ENCODE results near the gene IL4I1. TPM values are rescaled to one million over a fixed set of nuclear protein-coding genes. Genes with fewer than 3 reads are reported as not detected.

The IL4I1 gene
- total and polyA plus RNA-seq, 4 donors: 0.08 to 0.75 (median 0.23) TPM

DNA sequence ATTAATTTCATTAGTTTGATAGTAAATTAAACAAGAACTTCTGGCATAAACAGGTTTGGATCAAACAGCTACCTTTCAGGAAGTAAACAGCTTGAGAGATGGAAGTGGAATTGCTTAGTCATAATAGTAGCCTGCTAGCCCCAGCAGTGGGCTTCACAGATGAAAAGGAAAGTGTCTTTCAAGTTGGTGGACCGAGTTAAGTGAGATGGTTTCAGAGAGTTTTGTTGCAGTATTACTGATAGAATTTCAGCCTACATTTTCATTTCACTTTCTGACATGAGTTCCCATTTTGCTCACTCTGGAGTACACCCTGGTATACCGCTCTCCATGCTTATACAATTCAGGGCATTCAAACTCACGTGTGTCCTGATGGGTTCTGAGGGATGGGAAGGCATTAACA is 47.7 kb downstream of the IL4I1 start:
- Histone ChIP-seq H3K36me3 (ENCODE audit: control insufficient read depth in 4 of 4, insufficient read depth in 3 of 4, low read depth in 1 of 4, low read length in 3 of 4) (no peaks in the 10 kb centered on the region), H3K4me1 (ENCODE audit: control insufficient read depth in 4 of 4, insufficient read depth in 4 of 4, low read length in 3 of 4) (peaks cover 2 to 19% (median 13%) of the 10 kb centered on the region in 4 donors), H3K9me3 (ENCODE audit: control insufficient read depth in 4 of 4, low read length in 3 of 4) (no peaks in the 10 kb centered on the region), H3K27me3 (ENCODE audit: control insufficient read depth in 4 of 4, insufficient read depth in 4 of 4, low read length in 3 of 4) (no peaks in the 10 kb centered on the region), H3K4me3 (ENCODE audit: low read depth in 1 of 3, low read length in 3 of 3) (no peak overlapping the region), H3K27ac (ENCODE audit: low read depth in 1 of 2, low read length in 2 of 2) (no peak overlapping the region), H3K9ac (ENCODE audit: low read depth in 1 of 2, low read length in 2 of 2) (no peak overlapping the region)
- DNase-seq (ENCODE audit: low spot score): no peak
- TF ChIP-seq RAD21 (IDR thresholded peaks at IDR 0.05): no peak
- no peak for TF ChIP-seq HNF4A (conservative IDR thresholded peaks at IDR 0.05)
- no peak for TF ChIP-seq RXRA (IDR thresholded peaks at IDR 0.05)
- TF ChIP-seq JUND (IDR thresholded peaks at IDR 0.05): no peak
- no peak for TF ChIP-seq GABPA (IDR thresholded peaks at IDR 0.05 in 1 of 2, conservative IDR thresholded peaks at IDR 0.05 in 1 of 2)
- no peak for TF ChIP-seq HNF4G (IDR thresholded peaks at IDR 0.05)
- no peak for TF ChIP-seq YY1 (IDR thresholded peaks at IDR 0.05)
- no peak for TF ChIP-seq NR2F2 (IDR thresholded peaks at IDR 0.05)
- no peak for TF ChIP-seq FOXA2 (IDR thresholded peaks at IDR 0.05)
- TF ChIP-seq, protein P1, sequence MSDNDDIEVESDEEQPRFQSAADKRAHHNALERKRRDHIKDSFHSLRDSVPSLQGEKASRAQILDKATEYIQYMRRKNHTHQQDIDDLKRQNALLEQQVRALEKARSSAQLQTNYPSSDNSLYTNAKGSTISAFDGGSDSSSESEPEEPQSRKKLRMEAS (IDR thresholded peaks at IDR 0.05): no peak
- TF ChIP-seq, protein P2, sequence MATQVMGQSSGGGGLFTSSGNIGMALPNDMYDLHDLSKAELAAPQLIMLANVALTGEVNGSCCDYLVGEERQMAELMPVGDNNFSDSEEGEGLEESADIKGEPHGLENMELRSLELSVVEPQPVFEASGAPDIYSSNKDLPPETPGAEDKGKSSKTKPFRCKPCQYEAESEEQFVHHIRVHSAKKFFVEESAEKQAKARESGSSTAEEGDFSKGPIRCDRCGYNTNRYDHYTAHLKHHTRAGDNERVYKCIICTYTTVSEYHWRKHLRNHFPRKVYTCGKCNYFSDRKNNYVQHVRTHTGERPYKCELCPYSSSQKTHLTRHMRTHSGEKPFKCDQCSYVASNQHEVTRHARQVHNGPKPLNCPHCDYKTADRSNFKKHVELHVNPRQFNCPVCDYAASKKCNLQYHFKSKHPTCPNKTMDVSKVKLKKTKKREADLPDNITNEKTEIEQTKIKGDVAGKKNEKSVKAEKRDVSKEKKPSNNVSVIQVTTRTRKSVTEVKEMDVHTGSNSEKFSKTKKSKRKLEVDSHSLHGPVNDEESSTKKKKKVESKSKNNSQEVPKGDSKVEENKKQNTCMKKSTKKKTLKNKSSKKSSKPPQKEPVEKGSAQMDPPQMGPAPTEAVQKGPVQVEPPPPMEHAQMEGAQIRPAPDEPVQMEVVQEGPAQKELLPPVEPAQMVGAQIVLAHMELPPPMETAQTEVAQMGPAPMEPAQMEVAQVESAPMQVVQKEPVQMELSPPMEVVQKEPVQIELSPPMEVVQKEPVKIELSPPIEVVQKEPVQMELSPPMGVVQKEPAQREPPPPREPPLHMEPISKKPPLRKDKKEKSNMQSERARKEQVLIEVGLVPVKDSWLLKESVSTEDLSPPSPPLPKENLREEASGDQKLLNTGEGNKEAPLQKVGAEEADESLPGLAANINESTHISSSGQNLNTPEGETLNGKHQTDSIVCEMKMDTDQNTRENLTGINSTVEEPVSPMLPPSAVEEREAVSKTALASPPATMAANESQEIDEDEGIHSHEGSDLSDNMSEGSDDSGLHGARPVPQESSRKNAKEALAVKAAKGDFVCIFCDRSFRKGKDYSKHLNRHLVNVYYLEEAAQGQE (IDR thresholded peaks at IDR 0.05): no peak
- no peak for TF ChIP-seq SP1 (IDR thresholded peaks at IDR 0.05)
- TF ChIP-seq, protein P3, sequence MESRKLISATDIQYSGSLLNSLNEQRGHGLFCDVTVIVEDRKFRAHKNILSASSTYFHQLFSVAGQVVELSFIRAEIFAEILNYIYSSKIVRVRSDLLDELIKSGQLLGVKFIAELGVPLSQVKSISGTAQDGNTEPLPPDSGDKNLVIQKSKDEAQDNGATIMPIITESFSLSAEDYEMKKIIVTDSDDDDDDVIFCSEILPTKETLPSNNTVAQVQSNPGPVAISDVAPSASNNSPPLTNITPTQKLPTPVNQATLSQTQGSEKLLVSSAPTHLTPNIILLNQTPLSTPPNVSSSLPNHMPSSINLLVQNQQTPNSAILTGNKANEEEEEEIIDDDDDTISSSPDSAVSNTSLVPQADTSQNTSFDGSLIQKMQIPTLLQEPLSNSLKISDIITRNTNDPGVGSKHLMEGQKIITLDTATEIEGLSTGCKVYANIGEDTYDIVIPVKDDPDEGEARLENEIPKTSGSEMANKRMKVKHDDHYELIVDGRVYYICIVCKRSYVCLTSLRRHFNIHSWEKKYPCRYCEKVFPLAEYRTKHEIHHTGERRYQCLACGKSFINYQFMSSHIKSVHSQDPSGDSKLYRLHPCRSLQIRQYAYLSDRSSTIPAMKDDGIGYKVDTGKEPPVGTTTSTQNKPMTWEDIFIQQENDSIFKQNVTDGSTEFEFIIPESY (IDR thresholded peaks at IDR 0.05): no peak
- 88% methylated on average over 3 of the region's 3 CpGs for WGBS

DNA sequence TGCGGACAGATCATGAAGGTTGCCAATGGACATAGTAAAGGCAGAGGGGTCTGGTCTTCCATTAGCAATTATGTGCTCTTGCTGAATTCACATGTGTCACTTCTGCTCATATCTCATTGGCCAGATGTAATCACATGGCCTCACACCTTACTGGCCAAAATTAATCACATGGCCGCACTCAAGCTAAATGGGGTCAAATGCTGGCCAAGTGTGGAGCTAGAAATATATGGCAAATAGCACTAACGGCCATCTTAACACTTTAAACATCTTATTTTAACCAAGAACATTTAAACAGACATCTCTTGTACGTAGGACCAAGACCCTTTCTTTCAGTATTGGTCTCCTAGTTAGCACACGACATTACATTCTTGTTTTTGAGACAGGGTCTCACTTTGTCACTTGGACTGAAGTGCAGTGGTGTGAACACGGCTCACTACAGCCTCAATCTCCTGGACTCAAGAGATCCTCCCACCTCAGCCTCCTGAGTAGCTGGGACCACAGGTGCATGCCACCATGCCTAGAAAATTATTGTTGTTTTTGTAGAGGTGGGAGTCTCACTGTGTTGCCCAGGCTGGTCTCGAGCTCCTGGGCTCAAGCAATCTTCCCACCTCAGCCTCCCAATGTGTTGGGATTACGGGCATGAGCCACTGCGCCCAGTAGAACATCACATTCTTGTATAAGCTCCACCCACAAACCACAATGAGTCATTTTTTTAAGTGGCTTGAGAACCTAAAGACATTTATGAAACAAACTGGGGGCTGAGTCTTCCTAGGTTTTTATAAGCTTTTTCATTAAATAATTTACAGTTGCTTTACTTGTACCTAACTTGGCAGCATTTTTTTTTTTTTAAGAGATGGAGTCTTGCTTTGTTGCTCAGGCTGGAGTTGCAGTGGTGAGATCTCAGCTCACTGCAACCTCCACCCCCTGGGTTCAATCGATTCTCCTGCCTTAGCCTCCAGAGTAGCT is 48.7 kb downstream of the IL4I1 start:
- TF ChIP-seq, protein P2 (IDR thresholded peaks at IDR 0.05): no peak
- no peak for TF ChIP-seq RAD21 (IDR thresholded peaks at IDR 0.05)
- no peak for TF ChIP-seq YY1 (IDR thresholded peaks at IDR 0.05)
- no peaks in the 10 kb centered on the region for H3K36me3 ChIP-seq (ENCODE audit: control insufficient read depth in 4 of 4, insufficient read depth in 3 of 4, low read depth in 1 of 4, low read length in 3 of 4)
- H3K4me3 ChIP-seq (ENCODE audit: low read depth in 1 of 3, low read length in 3 of 3): no peak overlapping the region
- whole genome bisulfite sequencing: 90% methylated on average over 10 of the region's 10 CpGs
- H3K27ac ChIP-seq (ENCODE audit: low read depth in 1 of 2, low read length in 2 of 2): no peak overlapping the region
- H3K27me3 ChIP-seq (ENCODE audit: control insufficient read depth in 4 of 4, insufficient read depth in 4 of 4, low read length in 3 of 4): no peaks in the 10 kb centered on the region
- H3K4me1 ChIP-seq (ENCODE audit: control insufficient read depth in 4 of 4, insufficient read depth in 4 of 4, low read length in 3 of 4): peaks cover 2 to 19% (median 13%) of the 10 kb centered on the region in 4 donors
- no peaks in the 10 kb centered on the region for H3K9me3 ChIP-seq (ENCODE audit: control insufficient read depth in 4 of 4, low read length in 3 of 4)
- H3K9ac ChIP-seq (ENCODE audit: low read depth in 1 of 2, low read length in 2 of 2): no peak overlapping the region
- no peak for DNase-seq (ENCODE audit: low spot score)

Measured in liver (tissue), 9 donors.